Panc1 (cell line): ENCODE data around the gene SLC8A1.

Experiments
- CTCF ChIP-seq: fragments of 450-650 bp; IDR thresholded peaks from 2 replicates; pipeline ENCODE4 v1.5.1; 2017; ENCODE audit warnings: mild to moderate bottlenecking
- POLR2AphosphoS5 ChIP-seq: IDR thresholded peaks from 2 replicates; pipeline ENCODE4 v1.6.1; 2012; ENCODE audit warnings: mild to moderate bottlenecking, low read depth, low read length, moderate library complexity
- TF ChIP-seq, protein P1 (sequence below), 2 experiments: IDR thresholded peaks; 2 replicates each; pipeline ENCODE4 v1.6.1; 2011 to 2012; ENCODE audit warnings: low read depth in 2 of 2, control low read depth in 1 of 2, low read length in 1 of 2, mild to moderate bottlenecking in 1 of 2, moderate library complexity in 1 of 2; ENCODE audit not compliant: insufficient read depth in 1 of 2

- TF ChIP-seq, protein P1, sequence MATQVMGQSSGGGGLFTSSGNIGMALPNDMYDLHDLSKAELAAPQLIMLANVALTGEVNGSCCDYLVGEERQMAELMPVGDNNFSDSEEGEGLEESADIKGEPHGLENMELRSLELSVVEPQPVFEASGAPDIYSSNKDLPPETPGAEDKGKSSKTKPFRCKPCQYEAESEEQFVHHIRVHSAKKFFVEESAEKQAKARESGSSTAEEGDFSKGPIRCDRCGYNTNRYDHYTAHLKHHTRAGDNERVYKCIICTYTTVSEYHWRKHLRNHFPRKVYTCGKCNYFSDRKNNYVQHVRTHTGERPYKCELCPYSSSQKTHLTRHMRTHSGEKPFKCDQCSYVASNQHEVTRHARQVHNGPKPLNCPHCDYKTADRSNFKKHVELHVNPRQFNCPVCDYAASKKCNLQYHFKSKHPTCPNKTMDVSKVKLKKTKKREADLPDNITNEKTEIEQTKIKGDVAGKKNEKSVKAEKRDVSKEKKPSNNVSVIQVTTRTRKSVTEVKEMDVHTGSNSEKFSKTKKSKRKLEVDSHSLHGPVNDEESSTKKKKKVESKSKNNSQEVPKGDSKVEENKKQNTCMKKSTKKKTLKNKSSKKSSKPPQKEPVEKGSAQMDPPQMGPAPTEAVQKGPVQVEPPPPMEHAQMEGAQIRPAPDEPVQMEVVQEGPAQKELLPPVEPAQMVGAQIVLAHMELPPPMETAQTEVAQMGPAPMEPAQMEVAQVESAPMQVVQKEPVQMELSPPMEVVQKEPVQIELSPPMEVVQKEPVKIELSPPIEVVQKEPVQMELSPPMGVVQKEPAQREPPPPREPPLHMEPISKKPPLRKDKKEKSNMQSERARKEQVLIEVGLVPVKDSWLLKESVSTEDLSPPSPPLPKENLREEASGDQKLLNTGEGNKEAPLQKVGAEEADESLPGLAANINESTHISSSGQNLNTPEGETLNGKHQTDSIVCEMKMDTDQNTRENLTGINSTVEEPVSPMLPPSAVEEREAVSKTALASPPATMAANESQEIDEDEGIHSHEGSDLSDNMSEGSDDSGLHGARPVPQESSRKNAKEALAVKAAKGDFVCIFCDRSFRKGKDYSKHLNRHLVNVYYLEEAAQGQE (IDR thresholded peaks at IDR 0.05; ENCODE audit: insufficient read depth in 1 of 2, low read depth in 2 of 2, low read length in 1 of 2): no peak
- TF ChIP-seq CTCF: no peak
- TF ChIP-seq POLR2AphosphoS5: no peak
These were observed 361.8 kb downstream of the SLC8A1 start for GRCh38 chr2:40090044-40090443.
